ENCODE results near the gene SORBS1.
A peak's percentile ranks its signal among the peaks of the same experiment; 100 is the strongest.

The SORBS1 gene

GRCh38 chr10:95459446-95460045 is 101.6 kb downstream of the SORBS1 start:
- DNase-seq (ENCODE audit: low spot score), result peak; percentile 26

GRCh38 chr10:95458871-95459270 is 102.3 kb downstream of the SORBS1 start:
- DNase-seq (ENCODE audit: low spot score), result no peak

- no peak for DNase-seq (ENCODE audit: low spot score)
Observed at GRCh38 chr10:95458014-95458413, 103.2 kb downstream of the SORBS1 start.

- peak; percentile 87 for DNase-seq (ENCODE audit: low spot score)
Observed at GRCh38 chr10:95457319-95457886, 103.8 kb downstream of the SORBS1 start.

- DNase-seq (ENCODE audit: low spot score), result peak; percentile 30
Observed at GRCh38 chr10:95456516-95456915, 104.7 kb downstream of the SORBS1 start.

- DNase-seq (ENCODE audit: low spot score), result no peak
Observed at GRCh38 chr10:95454940-95455339, 106.2 kb downstream of the SORBS1 start.

GRCh38 chr10:95454356-95454755 is 106.8 kb downstream of the SORBS1 start:
- no peak for DNase-seq (ENCODE audit: low spot score)

GRCh38 chr10:95451568-95452524 is 109.3 kb downstream of the SORBS1 start:
- no peak for DNase-seq (ENCODE audit: low spot score)

GRCh38 chr10:95451150-95451549 is 110.0 kb downstream of the SORBS1 start:
- DNase-seq (ENCODE audit: low spot score), result no peak

GRCh38 chr10:95450188-95450587 is 111.0 kb downstream of the SORBS1 start:
- no peak for DNase-seq (ENCODE audit: low spot score)

- DNase-seq (ENCODE audit: low spot score), result no peak
Observed at GRCh38 chr10:95447685-95448084, 113.5 kb downstream of the SORBS1 start.

- peak; percentile 89 for DNase-seq (ENCODE audit: low spot score)
Observed at GRCh38 chr10:95445837-95446486, 115.2 kb downstream of the SORBS1 start.

- DNase-seq (ENCODE audit: low spot score), result peak; percentile 89
Observed at GRCh38 chr10:95445223-95445836, 115.8 kb downstream of the SORBS1 start.

GRCh38 chr10:95444792-95445191 is 116.4 kb downstream of the SORBS1 start:
- no peak for DNase-seq (ENCODE audit: low spot score)

- no peak for DNase-seq (ENCODE audit: low spot score)
Observed at GRCh38 chr10:95443636-95444035, 117.5 kb downstream of the SORBS1 start.

GRCh38 chr10:95442341-95442740 is 118.8 kb downstream of the SORBS1 start:
- no peak for DNase-seq (ENCODE audit: low spot score)

- DNase-seq (ENCODE audit: low spot score), result no peak
Observed at GRCh38 chr10:95441547-95441923, 119.6 kb downstream of the SORBS1 start.

- peak; percentile 78 for DNase-seq (ENCODE audit: low spot score)
Observed at GRCh38 chr10:95440756-95441546, 120.2 kb downstream of the SORBS1 start.

- no peak for DNase-seq (ENCODE audit: low spot score)
Observed at GRCh38 chr10:95440038-95440725, 121.0 kb downstream of the SORBS1 start.

- no peak for DNase-seq (ENCODE audit: low spot score)
Observed at GRCh38 chr10:95438781-95439180, 122.4 kb downstream of the SORBS1 start.

- no peak for DNase-seq (ENCODE audit: low spot score)
Observed at GRCh38 chr10:95437669-95438068, 123.5 kb downstream of the SORBS1 start.
